Ectodermal cell (in vitro differentiated cells): ENCODE measurements around the gene GABARAPL2. TPM values are rescaled to one million over a fixed set of nuclear protein-coding genes. Genes with fewer than 3 reads are reported as not detected.

Experiments
- H3K27ac ChIP-seq: 2 replicates; pipeline ENCODE4 v1.7.0; 2013; ENCODE audit warnings: mild to moderate bottlenecking, low read depth, low read length; ENCODE audit not compliant: insufficient read depth, poor library complexity, severe bottlenecking
- H3K27me3 ChIP-seq: 2 replicates; pipeline ENCODE4 v1.7.0; 2013; ENCODE audit warnings: mild to moderate bottlenecking, low read length; ENCODE audit not compliant: insufficient read depth, control insufficient read depth, poor library complexity, severe bottlenecking
- H3K36me3 ChIP-seq: one replicate; pipeline ENCODE4 v1.7.0; 2013; ENCODE audit warnings: low read length; ENCODE audit not compliant: control insufficient read depth, insufficient read depth
- H3K4me1 ChIP-seq: one replicate; pipeline ENCODE4 v1.7.0; 2013; ENCODE audit warnings: low read length; ENCODE audit not compliant: control insufficient read depth, insufficient read depth
- H3K4me3 ChIP-seq: 2 replicates; pipeline ENCODE4 v1.7.0; 2013; ENCODE audit warnings: low read depth, low read length, control low read depth; ENCODE audit not compliant: insufficient read depth
- H3K9me3 ChIP-seq: 2 replicates; pipeline ENCODE4 v1.7.0; 2013; ENCODE audit warnings: mild to moderate bottlenecking, low read length, moderate library complexity; ENCODE audit not compliant: control insufficient read depth
- WGBS, 2 experiments: methylation state at CpG; one replicate each; pipeline ENCODE4 v1.1.7; 2013; ENCODE audit warnings: missing lambda C conversion rate in 2 of 2; 5-methylcytosine and 5-hydroxymethylcytosine counted together
- polyA plus RNA-seq, 4 experiments: library from polyadenylated mRNA; stranded (reverse); fragments of 50-300 nt; gene quantifications; one replicate each; pipeline ENCODE4 v1.2.3, GENCODE V29; 2013

GABARAPL2 gene
- 88.2 TPM for polyA plus RNA-seq (2013, experiment 1 of 4)
- 88.9 TPM for polyA plus RNA-seq (2013, experiment 2 of 4)
- 86.9 TPM for polyA plus RNA-seq (2013, experiment 3 of 4)
- 94.5 TPM for polyA plus RNA-seq (2013, experiment 4 of 4)

GRCh38 chr16:75566040-75566757 lies at the start of gene GABARAPL2:
Gene GABARAPL2 (plus strand): TSS chr16:75566379. CDS start chr16:75566487, 108 bp downstream.
- H3K4me1 ChIP-seq = no peaks in the 10 kb centered on the region
- peaks cover 24% of the 10 kb centered on the region for H3K36me3 ChIP-seq
- peak within 1 kb of the TSS; percentile 70 for H3K4me3 ChIP-seq
- H3K27me3 ChIP-seq = no peaks in the 10 kb centered on the region
- no peaks in the 10 kb centered on the region for H3K9me3 ChIP-seq
- WGBS, 2 experiments = 0% methylated on average over 69 of the region's 69 CpGs
- no peak within 1 kb of the TSS for H3K27ac ChIP-seq

DNA sequence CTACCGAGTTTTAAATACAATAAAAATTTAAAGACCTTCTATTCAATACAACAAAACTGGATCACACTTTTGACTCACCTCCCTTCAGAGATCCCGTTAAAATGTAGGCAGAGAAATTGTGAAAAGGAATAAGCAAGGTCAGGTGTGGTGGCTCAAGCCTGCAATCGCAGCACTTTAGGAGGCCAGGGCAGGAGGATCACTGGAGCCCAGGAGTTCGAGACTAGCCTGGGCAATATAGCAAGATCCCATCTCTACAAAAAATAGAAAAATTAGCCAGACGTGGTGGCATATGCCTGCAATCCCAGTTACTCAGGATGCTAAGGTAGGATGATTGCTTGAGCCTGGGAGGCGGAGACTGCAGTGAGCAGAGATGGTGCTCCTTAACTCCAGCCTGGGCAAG lies 47.0 kb upstream of the GABARAPL2 start:
- H3K27ac ChIP-seq = no peak overlapping the region

GRCh38 chr16:75526032-75526790 lies 40.0 kb upstream of the GABARAPL2 start:
- WGBS, 2 experiments = 83 to 86% methylated on average over 5 of the region's 5 CpGs
- no peaks in the 10 kb centered on the region for H3K4me1 ChIP-seq
- no peak overlapping the region for H3K27ac ChIP-seq
- no peaks in the 10 kb centered on the region for H3K27me3 ChIP-seq
- H3K36me3 ChIP-seq = no peaks in the 10 kb centered on the region
- H3K9me3 ChIP-seq = no peaks in the 10 kb centered on the region
- no peak overlapping the region for H3K4me3 ChIP-seq

More for the DNA sequence above, 47.0 kb upstream of the GABARAPL2 start:
- no peak overlapping the region for H3K4me3 ChIP-seq
- H3K27me3 ChIP-seq = no peaks in the 10 kb centered on the region
- no peaks in the 10 kb centered on the region for H3K4me1 ChIP-seq
- 89 to 96% methylated on average over 6 of the region's 6 CpGs for WGBS, 2 experiments
- H3K9me3 ChIP-seq = no peaks in the 10 kb centered on the region
- no peaks in the 10 kb centered on the region for H3K36me3 ChIP-seq

- 92 to 95% methylated on average over 5 of the region's 5 CpGs for WGBS, 2 experiments
- no peaks in the 10 kb centered on the region for H3K9me3 ChIP-seq
- H3K4me3 ChIP-seq = no peak overlapping the region
- H3K27me3 ChIP-seq = no peaks in the 10 kb centered on the region
- no peaks in the 10 kb centered on the region for H3K36me3 ChIP-seq
- no peak overlapping the region for H3K27ac ChIP-seq
- no peaks in the 10 kb centered on the region for H3K4me1 ChIP-seq
Measured at GRCh38 chr16:75527825-75528299, 38.3 kb upstream of the GABARAPL2 start.

DNA sequence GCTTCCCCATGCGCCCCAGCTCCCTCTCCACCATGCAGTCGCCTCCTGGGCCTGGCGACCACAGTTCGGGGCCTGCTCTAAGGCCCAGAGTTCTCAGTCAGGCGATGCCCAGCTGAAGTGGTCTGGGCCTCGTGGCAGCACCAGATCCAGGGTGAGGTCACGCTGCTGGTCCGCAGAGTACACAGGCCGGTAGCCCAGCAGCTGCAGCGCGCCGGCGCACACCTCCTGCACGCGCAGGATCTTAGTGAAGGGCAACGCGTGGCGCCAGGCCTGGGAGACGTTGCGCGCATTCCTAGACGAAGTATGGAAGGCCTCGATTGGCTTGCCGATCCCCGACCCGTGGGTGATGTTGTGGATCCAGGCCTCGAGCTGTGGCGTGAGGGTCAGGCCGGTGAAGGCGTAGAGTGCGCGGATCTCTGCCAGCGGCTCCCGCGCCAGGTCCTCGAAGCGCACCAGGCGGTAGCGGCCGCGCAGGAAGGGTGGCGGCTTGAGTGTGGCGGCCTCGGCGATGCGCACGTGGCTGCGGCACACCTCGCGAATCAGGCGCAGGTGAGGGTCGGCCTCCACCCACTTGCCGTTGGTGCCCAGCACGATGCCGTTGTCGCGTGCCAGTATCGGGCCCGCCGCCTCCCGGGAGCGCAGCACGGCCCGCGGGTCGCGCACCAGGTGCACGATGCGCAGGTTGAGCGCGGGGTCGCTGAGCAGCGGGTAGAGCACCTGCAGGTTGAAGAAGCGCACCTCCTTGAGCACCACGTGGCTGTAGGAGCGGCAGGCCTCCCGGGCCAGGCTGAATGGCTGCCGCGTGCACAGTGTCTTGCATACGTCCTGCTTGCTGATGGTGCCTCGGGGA lies 36.9 kb upstream of the GABARAPL2 start:
- Histone ChIP-seq H3K36me3 (no peaks in the 10 kb centered on the region), H3K9me3 (no peaks in the 10 kb centered on the region), H3K4me3 (no peak overlapping the region), H3K27ac (no peak overlapping the region), H3K4me1 (no peaks in the 10 kb centered on the region), H3K27me3 (no peaks in the 10 kb centered on the region)
- 96 to 97% methylated on average over 81 of the region's 81 CpGs for WGBS, 2 experiments

DNA sequence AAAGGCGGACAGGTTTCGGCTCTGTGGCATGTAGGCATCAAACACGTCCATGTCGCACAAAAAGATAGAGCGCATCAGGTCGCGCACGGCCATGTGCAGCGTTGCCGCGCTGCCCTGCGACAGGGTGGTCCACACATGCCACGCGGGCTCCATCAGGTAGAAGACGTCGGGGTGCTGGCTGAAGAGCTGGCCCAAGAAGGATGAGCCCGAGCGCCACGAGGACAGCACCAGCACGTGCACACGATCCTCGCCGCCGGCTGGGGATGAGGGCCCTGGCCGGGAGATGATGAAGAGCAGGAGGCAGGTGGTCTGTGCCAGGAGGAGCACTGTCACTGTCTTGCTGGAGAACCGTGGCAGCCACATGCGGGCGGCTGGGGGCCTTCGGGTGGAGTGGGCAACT lies 36.2 kb upstream of the GABARAPL2 start:
- 96% methylated on average over 29 of the region's 29 CpGs for WGBS, 2 experiments
- no peak overlapping the region for H3K27ac ChIP-seq
- H3K9me3 ChIP-seq = no peaks in the 10 kb centered on the region
- no peak overlapping the region for H3K4me3 ChIP-seq
- H3K4me1 ChIP-seq = no peaks in the 10 kb centered on the region
- H3K27me3 ChIP-seq = no peaks in the 10 kb centered on the region
- no peaks in the 10 kb centered on the region for H3K36me3 ChIP-seq

DNA sequence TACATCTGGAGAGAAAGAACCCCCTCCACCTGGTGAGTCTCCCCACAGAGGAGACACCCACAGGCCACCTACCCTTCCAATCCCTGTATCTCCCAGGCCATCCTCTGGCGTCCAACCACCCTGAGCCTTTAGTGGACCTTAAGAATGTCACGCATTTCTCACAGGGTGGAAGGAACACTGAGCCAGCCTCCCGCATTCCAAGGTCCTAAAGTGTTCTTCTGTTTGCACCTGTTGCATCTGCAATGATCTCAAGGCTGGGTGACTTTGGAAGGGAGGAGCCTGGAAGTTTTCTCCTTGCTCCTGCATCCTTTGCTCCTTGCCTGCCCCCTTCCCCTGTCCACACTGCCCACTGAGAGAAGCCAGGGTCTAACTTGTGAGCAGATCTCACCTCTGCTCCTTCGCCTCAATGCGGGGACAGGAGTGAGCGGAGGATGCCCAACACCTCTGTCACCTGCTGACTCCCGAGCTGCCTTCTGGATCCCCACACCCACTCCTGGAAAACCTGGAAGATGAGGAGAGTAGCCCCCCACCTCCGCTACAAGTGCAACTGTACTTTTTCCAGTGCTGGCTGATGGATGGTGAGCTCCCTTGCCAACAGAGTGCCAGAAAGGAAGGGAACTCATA lies 33.9 kb upstream of the GABARAPL2 start:
- Histone ChIP-seq H3K9me3 (no peaks in the 10 kb centered on the region), H3K4me1 (no peaks in the 10 kb centered on the region), H3K36me3 (no peaks in the 10 kb centered on the region), H3K27me3 (no peaks in the 10 kb centered on the region), H3K4me3 (no peak overlapping the region), H3K27ac (no peak overlapping the region)
- 89 to 91% methylated on average over 8 of the region's 8 CpGs for WGBS, 2 experiments

GRCh38 chr16:75532791-75533190 lies 33.4 kb upstream of the GABARAPL2 start:
- WGBS, 2 experiments = 91 to 92% methylated on average over 2 of the region's 2 CpGs
- no peaks in the 10 kb centered on the region for H3K9me3 ChIP-seq
- H3K27me3 ChIP-seq = no peaks in the 10 kb centered on the region
- no peak overlapping the region for H3K4me3 ChIP-seq
- no peaks in the 10 kb centered on the region for H3K36me3 ChIP-seq
- H3K27ac ChIP-seq = no peak overlapping the region
- no peaks in the 10 kb centered on the region for H3K4me1 ChIP-seq

DNA sequence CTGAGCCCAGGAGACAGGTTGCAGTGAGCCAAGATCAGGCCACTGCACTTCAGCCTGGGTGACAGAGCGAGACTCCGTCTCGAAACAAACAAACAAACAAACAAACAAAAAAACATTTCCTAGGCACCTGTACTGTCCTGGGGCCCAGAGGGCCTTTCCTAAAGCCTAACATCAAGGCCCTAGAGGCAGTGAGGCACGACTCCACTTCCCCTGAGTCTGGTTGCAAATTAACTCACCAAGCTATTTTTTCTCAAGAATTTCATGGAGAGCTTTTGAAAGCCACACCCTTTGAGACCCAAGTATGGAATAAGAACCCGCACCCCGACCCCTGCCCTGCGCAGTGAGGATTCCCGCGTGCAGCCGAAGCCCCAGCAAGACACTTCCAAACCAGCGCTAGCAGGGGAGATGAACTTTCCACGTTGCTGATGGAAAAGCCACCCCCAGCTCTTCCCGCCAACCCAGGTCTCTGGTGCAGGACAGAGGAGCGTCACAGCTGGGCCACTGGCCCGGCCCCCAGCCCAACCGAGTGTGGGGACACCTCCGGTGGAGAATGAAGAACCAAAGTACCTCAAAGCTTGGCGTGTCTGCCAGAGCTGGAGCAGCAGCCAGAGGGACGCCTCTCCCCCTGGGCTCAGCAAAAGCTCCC lies 31.5 kb upstream of the GABARAPL2 start:
- H3K9me3 ChIP-seq = no peaks in the 10 kb centered on the region
- H3K4me3 ChIP-seq = no peak overlapping the region
- H3K27me3 ChIP-seq = no peaks in the 10 kb centered on the region
- 90 to 93% methylated on average over 19 of the region's 19 CpGs for WGBS, 2 experiments
- H3K4me1 ChIP-seq = no peaks in the 10 kb centered on the region
- no peaks in the 10 kb centered on the region for H3K36me3 ChIP-seq
- no peak overlapping the region for H3K27ac ChIP-seq
